Bronchial epithelial cell (primary cell): Measurements from ENCODE around the gene AGBL5. TPM values are rescaled to one million over a fixed set of nuclear protein-coding genes. Genes with fewer than 3 reads are reported as not detected.

ENCODE experiments used
- DNase-seq: peaks from one replicate; pipeline ENCODE4 v3.0.0-alpha.2; 2010; ENCODE audit warnings: low read depth
- FAIRE-seq: peaks from 2 replicates; lab custom pipeline; 2011; peaks lifted over from hg19 to GRCh38; lab: Jason Lieb, UNC
- H3K27me3 ChIP-seq: 2 replicates; pipeline ENCODE4 v1.5.1; 2011; ENCODE audit warnings: low read length; ENCODE audit not compliant: control insufficient read depth, insufficient read depth
- H3K36me3 ChIP-seq: 2 replicates; pipeline ENCODE4 v1.5.1; 2011; ENCODE audit warnings: low read length; ENCODE audit not compliant: control insufficient read depth, insufficient read depth
- H3K4me3 ChIP-seq: 2 replicates; pipeline ENCODE4 v1.5.1; 2011; ENCODE audit warnings: mild to moderate bottlenecking, low read depth, low read length, control low read depth
- CTCF ChIP-seq: IDR thresholded peaks from 2 replicates; pipeline ENCODE4 v1.5.1; 2011; ENCODE audit warnings: mild to moderate bottlenecking, moderate library complexity, low read length, control low read depth, inconsistent platforms; ENCODE audit not compliant: insufficient read depth, severe bottlenecking
- total RNA-seq: library from RNA; depleted of rRNA; stranded (reverse); fragments of >200 nt; gene quantifications from 2 replicates; pipeline ENCODE4 v1.2.1, GENCODE V29; 2014

The AGBL5 gene
- total RNA-seq, 1 donor from 2014 or later: 9.2 TPM

GRCh38 chr2:27092696-27093429, 41.4 kb downstream of the AGBL5 start:
- no peaks in the 10 kb centered on the region for H3K36me3 ChIP-seq
- FAIRE-seq: no peak
- DNase-seq: no peak
- no peaks in the 10 kb centered on the region for H3K27me3 ChIP-seq
- H3K4me3 ChIP-seq: no peak overlapping the region
- no peak for TF ChIP-seq CTCF

- Histone ChIP-seq H3K36me3 (no peaks in the 10 kb centered on the region), H3K27me3 (no peaks in the 10 kb centered on the region), H3K4me3 (no peak overlapping the region)
- DNase-seq (no peak), FAIRE-seq (no peak)
- TF ChIP-seq CTCF: no peak
These were observed 42.2 kb downstream of the AGBL5 start for GRCh38 chr2:27093430-27094352.

GRCh38 chr2:27094353-27094984, 43.0 kb downstream of the AGBL5 start:
- no peak overlapping the region for H3K4me3 ChIP-seq
- FAIRE-seq (no peak), DNase-seq (no peak)
- no peaks in the 10 kb centered on the region for H3K27me3 ChIP-seq
- H3K36me3 ChIP-seq: no peaks in the 10 kb centered on the region
- TF ChIP-seq CTCF: no peak

GRCh38 chr2:27095427-27095744, 43.9 kb downstream of the AGBL5 start:
- no peak for TF ChIP-seq CTCF
- no peak for FAIRE-seq
- no peak for DNase-seq

GRCh38 chr2:27095745-27096651, 44.5 kb downstream of the AGBL5 start:
- no peak for TF ChIP-seq CTCF
- H3K4me3 ChIP-seq: no peak overlapping the region
- FAIRE-seq: no peak

More at GRCh38 chr2:27095427-27095744, 43.9 kb downstream of the AGBL5 start:
- H3K4me3 ChIP-seq: no peak overlapping the region
- H3K36me3 ChIP-seq: no peaks in the 10 kb centered on the region
- no peaks in the 10 kb centered on the region for H3K27me3 ChIP-seq

More at GRCh38 chr2:27095745-27096651, 44.5 kb downstream of the AGBL5 start:
- no peaks in the 10 kb centered on the region for H3K36me3 ChIP-seq
- peak; percentile 54 for DNase-seq
- H3K27me3 ChIP-seq: no peaks in the 10 kb centered on the region
